Spleen (tissue), 11 donors: ENCODE measurements around the gene AUH. TPM values are rescaled to one million over a fixed set of nuclear protein-coding genes. Genes with fewer than 3 reads are reported as not detected.

Experiments
- DNase-seq: peaks from one replicate; pipeline ENCODE4 v3.0.0-alpha.2; 2020
- H3K27ac ChIP-seq, 8 donors: fragments of 200-600 bp; sonication (generic) in 7 of 8; 1 replicate in 4 of 8; 2 replicates in 4 of 8; pipeline versions ENCODE4 v1.5.0 to v1.8.0; 2016 to 2021; ENCODE audit warnings: inconsistent platforms in 4 of 8, mild to moderate bottlenecking in 4 of 8, moderate library complexity in 1 of 8
- H3K27me3 ChIP-seq, 7 donors: fragments of 200-600 bp; sonication (generic) in 6 of 7; replicated peaks in 1 of 7; 1 replicate in 4 of 7; 2 replicates in 3 of 7; pipeline versions ENCODE4 v1.5.0 to v1.8.0; 2016 to 2021; ENCODE audit warnings: inconsistent platforms in 3 of 7, mild to moderate bottlenecking in 1 of 7
- H3K36me3 ChIP-seq, 6 donors: fragments of 200-600 bp; sonication (generic) in 5 of 6; 1 replicate in 4 of 6; 2 replicates in 2 of 6; pipeline versions ENCODE4 v1.5.0 to v1.8.0; 2016 to 2021; ENCODE audit warnings: inconsistent platforms in 2 of 6
- H3K4me1 ChIP-seq, 6 donors: fragments of 200-600 bp; sonication (generic) in 5 of 6; 1 replicate in 3 of 6; 2 replicates in 3 of 6; pipeline versions ENCODE4 v1.5.0 to v1.8.0; 2016 to 2021; ENCODE audit warnings: inconsistent platforms in 3 of 6
- H3K4me3 ChIP-seq, 8 donors: fragments of 200-600 bp; sonication (generic) in 7 of 8; 1 replicate in 4 of 8; 2 replicates in 4 of 8; pipeline versions ENCODE4 v1.5.0 to v1.8.0; 2016 to 2021; ENCODE audit warnings: inconsistent platforms in 4 of 8, mild to moderate bottlenecking in 4 of 8, moderate library complexity in 2 of 8
- H3K9me3 ChIP-seq, 8 donors: fragments of 200-600 bp; sonication (generic) in 7 of 8; 1 replicate in 4 of 8; 2 replicates in 4 of 8; pipeline versions ENCODE4 v1.5.0 to v1.8.0; 2016 to 2021; ENCODE audit warnings: inconsistent platforms in 4 of 8
- POLR2A ChIP-seq, 3 donors: fragments of 450-650 bp; IDR thresholded peaks; one replicate each; pipeline ENCODE4 v1.5.1; 2017; ENCODE audit warnings: antibody characterized with exemption in 3 of 3, mild to moderate bottlenecking in 1 of 3
- POLR2AphosphoS5 ChIP-seq, 3 donors: sonication (generic); formaldehyde crosslinking; IDR thresholded peaks; one replicate each; pipeline ENCODE4 v1.5.1; 2017; ENCODE audit warnings: antibody characterized with exemption in 3 of 3
- WGBS, 5 donors: extraction: QIAGEN DNeasy Blood & Tissue Kit in 3 of 5; methylation state at CpG; one replicate each; pipeline versions ENCODE4 v1.1.5 to v1.1.7; 2013 to 2018; 5-methylcytosine and 5-hydroxymethylcytosine counted together
- intact Hi-C: fragments of 100-400 bp; cut with DNase I; formaldehyde crosslinking; loops from one replicate; pipeline ENCODE4 v1.15.0; 2023; ENCODE audit warnings: low total_unique reads
- polyA plus RNA-seq, 3 donors: library from polyadenylated mRNA; stranded (reverse); fragments of 200-250 nt; gene quantifications; one replicate each; pipeline ENCODE4 v1.2.1, GENCODE V29; 2013
- total RNA-seq, 7 donors: library from RNA; depleted of rRNA in 3 of 7; stranded (reverse); fragments of >200 nt in 3 of 7; fragmentation: NEBNext Ultra II Directional in 4 of 7; extraction: Animal tissue kit (Norgen Biotek cat#: 25700) in 4 of 7; gene quantifications; one replicate each; pipeline versions ENCODE4 v1.1.0 to v1.2.1, GENCODE V29; 2016 to 2021
- TF ChIP-seq, protein P1 (sequence below), 11 experiments: fragments of 200-600 bp in 7 of 11; fragments of 450-650 bp in 4 of 11; sonication (generic) in 4 of 11; IDR thresholded peaks in 8 of 11; conservative IDR thresholded peaks in 3 of 11; 1 replicate in 7 of 11; 2 replicates in 4 of 11; pipeline versions ENCODE4 v1.4.0 to v1.8.0; 2016 to 2021; ENCODE audit warnings: antibody characterized with exemption in 11 of 11, inconsistent platforms in 4 of 11, mild to moderate bottlenecking in 1 of 11
- donor health status: healthy with polysubstance abuse.
- donor health status: DM: no; HTN: no; CAD: no; lungs with moderate emphysema.
- donor health status: DM: no; HTN: no; CAD: no.
- donor health status: Bipolar disorder and iron deficiency.
- donor health status: healthy.
- donor health status: DM: no; HTN: no; CAD: no.
- donor health status: DM: yes; HTN: yes; CAD: no.

The AUH gene
- total and polyA plus RNA-seq, 10 donors: 9.4 to 37.3 (median 20.6) TPM

DNA sequence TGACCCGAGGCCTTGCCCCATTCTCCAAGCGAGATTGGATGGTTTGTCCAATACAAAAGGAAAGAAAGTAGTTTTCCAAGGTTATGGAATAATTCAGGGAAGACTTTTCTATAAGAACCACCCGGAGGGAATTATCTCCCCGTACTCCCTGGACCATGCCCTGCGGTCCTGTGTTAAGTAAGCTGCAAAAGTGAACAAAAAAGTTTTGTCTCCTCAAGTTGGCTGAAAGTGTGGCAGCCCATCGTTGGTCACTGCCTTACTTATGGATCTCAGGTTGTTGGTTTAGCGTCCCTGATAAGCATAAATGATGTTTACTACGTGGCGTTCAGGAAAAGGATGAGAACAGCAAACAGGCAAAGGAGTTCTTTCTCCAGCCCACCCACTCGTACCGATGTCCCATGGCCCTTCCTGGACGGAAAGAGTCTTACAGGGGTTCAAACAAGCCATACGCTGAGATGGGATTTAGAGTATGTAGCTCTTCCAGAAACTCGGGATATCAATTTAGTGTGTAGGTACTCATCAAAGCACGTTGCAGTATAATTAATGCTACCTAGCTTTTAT lies 413 bp upstream of the AUH start:
- 55 to 60% (median 60%) methylated on average over 15 of the region's 15 CpGs for WGBS, 5 donors
- peak overlapping the region; percentile 81 to 96 (median 94) for H3K27ac ChIP-seq

DNA sequence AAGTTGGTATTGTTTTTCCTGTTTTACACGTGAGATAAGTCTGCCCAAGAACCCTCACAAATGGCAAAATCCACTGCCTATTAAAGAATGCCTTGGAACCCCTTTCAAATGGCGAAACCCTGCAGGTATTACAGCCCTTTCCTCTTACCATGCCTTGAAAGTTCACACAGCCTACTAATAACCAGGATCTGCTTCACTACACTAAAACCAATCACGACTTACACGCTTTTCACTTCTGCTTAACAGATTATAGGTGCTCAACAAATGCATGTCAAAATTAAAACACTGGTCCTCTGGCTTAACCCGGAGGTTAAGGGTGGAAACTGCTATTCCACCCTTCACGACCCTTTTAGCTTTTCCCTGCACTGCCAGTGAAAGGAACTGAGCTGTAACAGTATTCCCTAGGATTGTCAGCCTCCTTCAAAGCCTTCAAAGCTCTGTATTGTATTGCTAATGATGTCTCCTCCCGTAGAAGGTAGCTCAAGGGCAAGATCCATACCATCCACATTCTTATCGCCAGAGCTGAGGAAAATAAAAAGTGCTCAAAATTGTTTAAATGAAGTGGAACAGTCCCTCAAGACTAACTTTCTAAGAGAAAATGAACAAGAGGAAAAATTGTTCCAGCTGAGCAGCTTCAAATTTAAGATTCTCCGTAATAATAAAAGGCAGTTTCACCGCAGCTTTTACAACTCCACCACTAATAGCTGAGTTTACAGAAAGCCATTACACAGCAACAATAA lies 997 bp downstream of the AUH start:
- peak overlapping the region; percentile 95 to 100 (median 98) for H3K4me3 ChIP-seq
- H3K4me1 ChIP-seq: peaks cover 17 to 49% (median 42%) of the 10 kb centered on the region in 6 donors
- TF ChIP-seq, protein P1, sequence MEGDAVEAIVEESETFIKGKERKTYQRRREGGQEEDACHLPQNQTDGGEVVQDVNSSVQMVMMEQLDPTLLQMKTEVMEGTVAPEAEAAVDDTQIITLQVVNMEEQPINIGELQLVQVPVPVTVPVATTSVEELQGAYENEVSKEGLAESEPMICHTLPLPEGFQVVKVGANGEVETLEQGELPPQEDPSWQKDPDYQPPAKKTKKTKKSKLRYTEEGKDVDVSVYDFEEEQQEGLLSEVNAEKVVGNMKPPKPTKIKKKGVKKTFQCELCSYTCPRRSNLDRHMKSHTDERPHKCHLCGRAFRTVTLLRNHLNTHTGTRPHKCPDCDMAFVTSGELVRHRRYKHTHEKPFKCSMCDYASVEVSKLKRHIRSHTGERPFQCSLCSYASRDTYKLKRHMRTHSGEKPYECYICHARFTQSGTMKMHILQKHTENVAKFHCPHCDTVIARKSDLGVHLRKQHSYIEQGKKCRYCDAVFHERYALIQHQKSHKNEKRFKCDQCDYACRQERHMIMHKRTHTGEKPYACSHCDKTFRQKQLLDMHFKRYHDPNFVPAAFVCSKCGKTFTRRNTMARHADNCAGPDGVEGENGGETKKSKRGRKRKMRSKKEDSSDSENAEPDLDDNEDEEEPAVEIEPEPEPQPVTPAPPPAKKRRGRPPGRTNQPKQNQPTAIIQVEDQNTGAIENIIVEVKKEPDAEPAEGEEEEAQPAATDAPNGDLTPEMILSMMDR (IDR thresholded peaks at IDR 0.05 in 8 of 11, conservative IDR thresholded peaks at IDR 0.05 in 3 of 11): no peak
- no peak for TF ChIP-seq POLR2AphosphoS5 (IDR thresholded peaks at IDR 0.05)
- TF ChIP-seq POLR2A (IDR thresholded peaks at IDR 0.05): no peak
- WGBS, 5 donors: 22 to 28% (median 24%) methylated on average over 10 of the region's 10 CpGs
- H3K9me3 ChIP-seq: peaks cover 0 to 8% (median 0%) of the 10 kb centered on the region in 8 donors
- peaks cover 0 to 30% (median under 1%) of the 10 kb centered on the region in 6 donors for H3K36me3 ChIP-seq
- no peak for DNase-seq
- intact Hi-C loops: loop anchor here (10.0 kb wide), 2 partner anchors 54 to 166 kb away; no protein-coding TSS in a partner anchor
- H3K27me3 ChIP-seq: no peaks in the 10 kb centered on the region
- H3K27ac ChIP-seq: peak overlapping the region; percentile 81 to 96 (median 94)

More for the DNA sequence above, 413 bp upstream of the AUH start:
- intact Hi-C loops: loop anchor here (10.0 kb wide), 2 partner anchors 53 to 167 kb away; no protein-coding TSS in a partner anchor
- DNase-seq: peak; percentile 73
- Histone ChIP-seq H3K27me3 (no peaks in the 10 kb centered on the region), H3K9me3 (peaks cover 0 to 8% (median 0%) of the 10 kb centered on the region in 8 donors), H3K36me3 (peaks cover 0 to 18% (median 0%) of the 10 kb centered on the region in 6 donors), H3K4me1 (peaks cover 17 to 49% (median 42%) of the 10 kb centered on the region in 6 donors), H3K4me3 (peak overlapping the region; percentile 95 to 100 (median 98))
- TF ChIP-seq POLR2AphosphoS5 (IDR thresholded peaks at IDR 0.05) (no peak), POLR2A (IDR thresholded peaks at IDR 0.05) (no peak)
- TF ChIP-seq, protein P1 (IDR thresholded peaks at IDR 0.05 in 8 of 11, conservative IDR thresholded peaks at IDR 0.05 in 3 of 11): no peak

DNA sequence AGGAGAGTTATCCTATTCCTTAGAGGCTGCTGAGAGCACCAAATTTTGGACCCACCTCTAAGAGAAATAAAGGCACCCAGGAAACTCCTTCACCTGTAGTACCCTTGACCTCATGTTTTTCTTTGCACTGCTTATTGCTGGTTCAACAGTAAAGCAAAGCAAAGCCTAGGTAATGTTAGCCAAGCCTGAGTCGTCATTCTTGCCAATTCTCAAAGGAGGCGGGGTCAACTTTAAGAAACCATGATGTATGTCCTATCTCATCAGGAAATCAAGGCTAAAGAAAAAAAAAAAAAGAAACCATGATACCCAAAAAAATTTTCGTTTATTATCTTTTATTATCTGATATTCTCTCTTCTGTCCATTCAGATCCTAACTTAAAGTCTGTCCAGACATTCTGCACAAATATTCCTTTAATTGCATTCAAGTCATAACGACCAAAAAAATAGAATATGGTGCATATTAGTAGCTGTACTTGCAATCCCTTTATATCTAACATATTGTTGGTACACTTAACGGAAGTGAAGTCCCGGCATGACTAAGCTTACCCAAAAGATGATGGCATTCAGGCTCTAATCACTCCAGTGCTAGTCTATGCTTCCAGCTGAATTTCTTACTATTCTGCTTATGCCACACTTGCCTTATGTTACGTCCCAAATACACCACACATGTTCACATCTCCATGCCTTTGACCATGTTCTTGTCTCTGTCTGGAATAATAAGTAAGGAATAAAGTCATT lies 1.8 kb downstream of the AUH start:
- WGBS, 5 donors: 74 to 90% (median 81%) methylated on average over 7 of the region's 7 CpGs

More for the DNA sequence above, 1.8 kb downstream of the AUH start:
- Histone ChIP-seq H3K4me1 (peaks cover 17 to 49% (median 42%) of the 10 kb centered on the region in 6 donors), H3K9me3 (peaks cover 0 to 7% (median 0%) of the 10 kb centered on the region in 8 donors), H3K4me3 (peak overlapping the region in 4 of 8 donors; percentile 96 to 100 (median 98)), H3K27ac (no peak overlapping the region), H3K36me3 (peaks cover 0 to 39% (median 5%) of the 10 kb centered on the region in 6 donors), H3K27me3 (no peaks in the 10 kb centered on the region)
- intact Hi-C loops: loop anchor here (10.0 kb wide), 2 partner anchors 55 to 165 kb away; no protein-coding TSS in a partner anchor
- DNase-seq: no peak
- TF ChIP-seq POLR2A (IDR thresholded peaks at IDR 0.05) (no peak), POLR2AphosphoS5 (IDR thresholded peaks at IDR 0.05) (no peak)
- TF ChIP-seq, protein P1 (IDR thresholded peaks at IDR 0.05 in 8 of 11, conservative IDR thresholded peaks at IDR 0.05 in 3 of 11): no peak
